ENCODE results near the gene ISM1. TPM values are rescaled to one million over a fixed set of nuclear protein-coding genes. Genes with fewer than 3 reads are reported as not detected.
A peak's percentile ranks its signal among the peaks of the same experiment; 100 is the strongest.

Gene ISM1
- total RNA-seq, 1 experiment from 2014 or later = 0.20 TPM

- Histone ChIP-seq H3K79me2 (ENCODE audit: insufficient read depth, low read length) (no peaks in the 10 kb centered on the region), H3K4ac (ENCODE audit: low read depth, low read length) (no peak overlapping the region), H2AFZ (ENCODE audit: low read length) (no peak overlapping the region), H2BK120ac (ENCODE audit: low read depth, low read length, poor library complexity, severe bottlenecking) (no peak overlapping the region), H3K79me1 (ENCODE audit: insufficient read depth, low read depth, low read length, poor library complexity, severe bottlenecking) (no peaks in the 10 kb centered on the region), H4K5ac (ENCODE audit: insufficient read length, low read depth, low read length) (no peak overlapping the region), H3K4me2 (ENCODE audit: insufficient read depth, insufficient read length, low read length) (peak overlapping the region; percentile 81), H2BK12ac (ENCODE audit: insufficient read length, low read depth, low read length) (no peak overlapping the region), H4K20me1 (ENCODE audit: control insufficient read depth, insufficient read depth, insufficient read length) (peaks cover 2% of the 10 kb centered on the region), H2AK5ac (ENCODE audit: insufficient read length, low read length) (no peak overlapping the region), H4K91ac (ENCODE audit: insufficient read length, low read depth, low read length) (no peak overlapping the region), H3K23ac (ENCODE audit: insufficient read length, low read depth, low read length) (no peak overlapping the region), H3K27ac (ENCODE audit: insufficient read length, low read depth, low read length) (no peak overlapping the region), H2BK5ac (ENCODE audit: insufficient read length, low read length) (no peak overlapping the region), H3K18ac (ENCODE audit: insufficient read length, low read depth, low read length) (no peak overlapping the region), H3K23me2 (ENCODE audit: insufficient read length, low read depth, low read length, poor library complexity, severe bottlenecking) (peaks cover 27% of the 10 kb centered on the region), H3K27me3 (ENCODE audit: insufficient read depth, low read length) (peaks cover 24% of the 10 kb centered on the region), H3T11ph (ENCODE audit: low read length) (no peak overlapping the region), H2BK20ac (ENCODE audit: low read depth, low read length, poor library complexity, severe bottlenecking) (no peak overlapping the region), H4K8ac (replicated peaks; ENCODE audit: insufficient read length, low read depth, low read length) (no peak overlapping the region), H3K9me3 (ENCODE audit: control insufficient read depth, low read depth, low read length) (no peaks in the 10 kb centered on the region), H3K56ac (ENCODE audit: insufficient read length, low read depth, low read length) (no peak overlapping the region), H3K9ac (ENCODE audit: extremely low read depth, insufficient read length, low read length) (no peak overlapping the region), H3K4me1 (ENCODE audit: insufficient read depth, low read length) (no peaks in the 10 kb centered on the region), H2BK15ac (ENCODE audit: low read depth, low read length) (no peak overlapping the region), H3K14ac (ENCODE audit: insufficient read depth, low read length) (no peak overlapping the region)
- peak; percentile 28; the same call in 1 of the 3 replicates for TF ChIP-seq CTCF (conservative IDR thresholded peaks at IDR 0.05)
- Mint-ChIP-seq H3K27me3 (ENCODE audit: low read depth) (peaks cover 83% of the 10 kb centered on the region), H3K36me3 (ENCODE audit: insufficient read depth in 1 of 3, low read depth in 3 of 3) (no peaks in the 10 kb centered on the region; a peak in 1 of 7 replicates), H3K4me1 (peaks cover 16 to 17% of the 10 kb centered on the region in 2 experiments), H3K27ac (peak overlapping the region in 1 of 3 experiments; percentile 48; a peak in 1 of 7 replicates), H3K9me3 (no peaks in the 10 kb centered on the region), H3K4me3 (peak overlapping the region; percentile 65 to 90)
- peak; percentile 75 for DNase-seq
- no CpG with 5 or more reads among the region's 59 CpGs for WGBS (ENCODE audit: extremely low coverage, insufficient read length, low lambda C conversion rate)
These were observed 722 bp downstream of the ISM1 start for GRCh38 chr20:13221673-13222318.

Measured in H9 (cell line).